Fibroblast of lung (primary cell): ENCODE measurements around the gene RYR1. TPM values are rescaled to one million over a fixed set of nuclear protein-coding genes. Genes with fewer than 3 reads are reported as not detected.
"Not testable (repeated sequence)": the region's sequence is repeated elsewhere in the genome, so short reads cannot be mapped to it uniquely, and the experiment has no call there.

Experiments used
- DNase-seq, 2 donors: peaks; one replicate each; pipeline versions ENCODE4 v3.0.0 to v3.0.0-alpha.2; 2010; ENCODE audit warnings: low read depth in 2 of 2
- H2AFZ ChIP-seq: 2 replicates; pipeline ENCODE4 v1.5.1; 2012; ENCODE audit warnings: low read length, control low read depth, inconsistent platforms
- H3K27ac ChIP-seq: 2 replicates; pipeline ENCODE4 v1.5.1; 2011; ENCODE audit warnings: low read length, control low read depth; ENCODE audit not compliant: insufficient read depth
- H3K27me3 ChIP-seq: 2 replicates; pipeline ENCODE4 v1.5.1; 2011; ENCODE audit warnings: mild to moderate bottlenecking, low read length; ENCODE audit not compliant: control insufficient read depth, insufficient read depth
- H3K36me3 ChIP-seq: 2 replicates; pipeline ENCODE4 v1.5.1; 2011; ENCODE audit warnings: low read length; ENCODE audit not compliant: control insufficient read depth, insufficient read depth
- H3K4me1 ChIP-seq: 2 replicates; pipeline ENCODE4 v1.5.1; 2011; ENCODE audit warnings: low read length; ENCODE audit not compliant: control insufficient read depth, insufficient read depth; ENCODE audit errors: extremely low read depth
- H3K4me2 ChIP-seq: 2 replicates; pipeline ENCODE4 v1.5.1; 2011; ENCODE audit warnings: low read length, control low read depth; ENCODE audit not compliant: insufficient read depth; ENCODE audit errors: extremely low read depth
- H3K4me3 ChIP-seq, 4 experiments: fragments of 200-600 bp in 1 of 4; sonication (generic) in 1 of 4; replicated peaks in 1 of 4; 2 replicates each; pipeline ENCODE4 v1.5.1; 2011 to 2016; ENCODE audit warnings: low read length in 4 of 4, low read depth in 3 of 4, mild to moderate bottlenecking in 3 of 4, control low read depth in 2 of 4, inconsistent platforms in 1 of 4, mixed read lengths in 1 of 4; ENCODE audit not compliant: insufficient read depth in 1 of 4; ENCODE audit errors: control extremely low read depth in 1 of 4
- H3K79me2 ChIP-seq: 2 replicates; pipeline ENCODE4 v1.5.1; 2012; ENCODE audit warnings: mild to moderate bottlenecking, low read length, inconsistent platforms; ENCODE audit not compliant: control insufficient read depth, insufficient read depth
- H3K9ac ChIP-seq: 2 replicates; pipeline ENCODE4 v1.5.1; 2011; ENCODE audit warnings: mild to moderate bottlenecking, low read length, control low read depth; ENCODE audit not compliant: insufficient read depth
- H3K9me3 ChIP-seq: 2 replicates; pipeline ENCODE4 v1.5.1; 2012; ENCODE audit warnings: low read depth, low read length; ENCODE audit not compliant: control insufficient read depth, insufficient read depth
- H4K20me1 ChIP-seq: 2 replicates; pipeline ENCODE4 v1.5.1; 2011; ENCODE audit warnings: low read length; ENCODE audit not compliant: control insufficient read depth, insufficient read depth; ENCODE audit errors: extremely low read depth
- CTCF ChIP-seq, 2 donors: IDR thresholded peaks in 1 of 2; conservative IDR thresholded peaks in 1 of 2; 1 replicate in 1 of 2; 2 replicates in 1 of 2; pipeline ENCODE4 v1.5.1; 2011 to 2012; ENCODE audit warnings: low read length in 2 of 2, control low read depth in 1 of 2, inconsistent platforms in 1 of 2, low read depth in 1 of 2, mild to moderate bottlenecking in 1 of 2
- EZH2 ChIP-seq: IDR thresholded peaks from 2 replicates; pipeline ENCODE4 v1.5.1; 2012; ENCODE audit warnings: low read length, control low read depth, mild to moderate bottlenecking; ENCODE audit errors: missing control alignments
- polyA plus RNA-seq, 2 donors: library from polyadenylated mRNA; depleted of rRNA in 1 of 2; stranded (reverse) in 1 of 2; unstranded in 1 of 2; fragments of >200 nt; gene quantifications; 2 replicates each; pipeline ENCODE4 v1.2.1, GENCODE V29; 2011 to 2012; ENCODE audit warnings: missing spikeins in 1 of 2
- total RNA-seq: library from RNA; depleted of rRNA; stranded (reverse); fragments of >200 nt; gene quantifications from 2 replicates; pipeline ENCODE4 v1.2.1, GENCODE V29; 2014

RYR1 gene
- total and polyA plus RNA-seq, 2 donors (not counting 1 experiment from before 2014, with no cell fraction given): under 0.01 TPM

DNA sequence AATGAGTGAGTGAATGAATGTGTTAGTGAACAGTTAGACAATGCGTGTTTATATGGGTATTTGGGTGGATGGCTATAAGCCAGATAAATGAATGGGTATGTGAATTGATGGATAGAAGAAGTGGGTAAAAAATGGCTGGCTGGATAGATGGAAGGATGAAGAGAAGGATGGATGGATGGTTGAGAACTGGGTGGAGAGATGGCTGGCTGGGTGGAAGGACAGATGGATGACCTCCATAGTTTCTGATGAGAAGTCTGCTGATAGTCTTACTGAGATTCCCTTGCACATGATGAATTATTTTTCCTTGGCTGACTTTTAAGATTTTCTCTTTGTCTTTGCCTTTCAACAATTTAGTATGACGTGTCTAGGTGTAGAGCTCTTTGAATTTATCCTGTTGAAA, 57.4 kb downstream of the RYR1 start:
- no peaks in the 10 kb centered on the region for H3K9me3 ChIP-seq
- H4K20me1 ChIP-seq: no peaks in the 10 kb centered on the region
- H3K79me2 ChIP-seq: no peaks in the 10 kb centered on the region
- H3K27ac ChIP-seq: no peak overlapping the region
- H2AFZ ChIP-seq: no peak overlapping the region
- H3K4me1 ChIP-seq: no peaks in the 10 kb centered on the region
- H3K36me3 ChIP-seq: no peaks in the 10 kb centered on the region
- no peaks in the 10 kb centered on the region for H3K27me3 ChIP-seq
- no peak for DNase-seq
- TF ChIP-seq CTCF (conservative IDR thresholded peaks at IDR 0.05 in 1 of 2, IDR thresholded peaks at IDR 0.05 in 1 of 2; ENCODE audit: low read depth in 1 of 2, low read length in 2 of 2) (no peak), EZH2 (no peak)
- H3K9ac ChIP-seq: no peak overlapping the region
- H3K4me3 ChIP-seq: no peak overlapping the region
- H3K4me2 ChIP-seq: no peak overlapping the region

GRCh38 chr19:38492181-38492813, 58.8 kb downstream of the RYR1 start:
- H3K36me3 ChIP-seq: no peaks in the 10 kb centered on the region
- no peak overlapping the region for H3K4me2 ChIP-seq
- H3K79me2 ChIP-seq: no peaks in the 10 kb centered on the region
- no peak overlapping the region for H2AFZ ChIP-seq
- no peak for TF ChIP-seq EZH2
- no peaks in the 10 kb centered on the region for H4K20me1 ChIP-seq
- no peaks in the 10 kb centered on the region for H3K9me3 ChIP-seq
- no peak overlapping the region for H3K4me3 ChIP-seq
- H3K27me3 ChIP-seq: no peaks in the 10 kb centered on the region
- H3K9ac ChIP-seq: no peak overlapping the region
- no peak for DNase-seq
- no peak overlapping the region for H3K27ac ChIP-seq
- H3K4me1 ChIP-seq: no peaks in the 10 kb centered on the region

DNA sequence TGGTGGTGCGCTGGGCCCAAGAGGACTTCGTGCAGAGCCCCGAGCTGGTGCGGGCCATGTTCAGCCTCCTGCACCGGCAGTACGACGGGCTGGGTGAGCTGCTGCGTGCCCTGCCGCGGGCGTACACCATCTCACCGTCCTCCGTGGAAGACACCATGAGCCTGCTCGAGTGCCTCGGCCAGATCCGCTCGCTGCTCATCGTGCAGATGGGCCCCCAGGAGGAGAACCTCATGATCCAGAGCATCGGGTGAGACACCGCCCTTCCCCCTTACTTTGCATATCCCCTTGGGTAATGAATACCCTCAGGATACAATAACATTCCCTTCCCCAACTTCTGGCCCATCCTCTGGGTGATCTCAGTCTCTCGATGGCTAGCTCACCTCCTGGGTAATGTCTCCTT, 60.9 kb downstream of the RYR1 start:
- no peak overlapping the region for H3K9ac ChIP-seq
- H3K27me3 ChIP-seq: no peaks in the 10 kb centered on the region
- no peaks in the 10 kb centered on the region for H3K36me3 ChIP-seq
- H3K79me2 ChIP-seq: no peaks in the 10 kb centered on the region
- H3K9me3 ChIP-seq: no peaks in the 10 kb centered on the region
- no peaks in the 10 kb centered on the region for H4K20me1 ChIP-seq
- TF ChIP-seq CTCF (conservative IDR thresholded peaks at IDR 0.05 in 1 of 2, IDR thresholded peaks at IDR 0.05 in 1 of 2; ENCODE audit: low read depth in 1 of 2, low read length in 2 of 2) (no peak), EZH2 (no peak)
- H3K4me1 ChIP-seq: no peaks in the 10 kb centered on the region
- no peak overlapping the region for H2AFZ ChIP-seq
- H3K4me2 ChIP-seq: no peak overlapping the region
- DNase-seq: no peak
- H3K27ac ChIP-seq: no peak overlapping the region
- no peak overlapping the region for H3K4me3 ChIP-seq

DNA sequence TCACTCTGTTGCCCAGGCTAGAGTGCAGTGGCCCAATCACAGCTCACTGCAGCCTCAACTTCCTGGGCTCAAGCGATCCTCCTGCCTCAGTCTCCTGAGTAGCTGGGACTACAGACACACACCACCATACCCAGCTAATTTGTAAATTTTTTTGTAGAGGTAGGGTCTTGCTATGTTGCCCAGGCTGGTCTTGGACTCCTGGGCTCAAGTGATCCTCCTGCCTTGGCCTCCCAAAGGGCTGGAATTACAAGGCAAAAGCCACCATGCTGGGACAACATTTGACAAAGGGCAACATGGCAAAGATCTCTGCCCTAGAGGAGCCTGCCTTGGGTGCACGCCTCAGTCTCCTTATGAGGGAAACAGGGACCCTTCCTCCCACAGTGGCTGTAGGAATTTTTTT, 61.9 kb downstream of the RYR1 start:
- not testable (repeated sequence) for H2AFZ ChIP-seq, H3K79me2 ChIP-seq, H3K9ac ChIP-seq, H3K36me3 ChIP-seq, H4K20me1 ChIP-seq, H3K4me3 ChIP-seq, H3K27me3 ChIP-seq, DNase-seq, H3K4me2 ChIP-seq, H3K9me3 ChIP-seq, H3K4me1 ChIP-seq, H3K27ac ChIP-seq
